HEK293T (cell line): ENCODE measurements around the gene SMAD3.

Experiments used
- CTCF ChIA-PET: fragments of 350-600 bp; formaldehyde crosslinking; extraction: SDS; loops from one replicate; lab custom pipeline; 2021; ENCODE audit warnings: antibody characterized with exemption, inconsistent platforms; lab: Yijun Ruan, JAX
- POLR2A ChIA-PET: fragments of 350-600 bp; formaldehyde crosslinking; extraction: SDS; loops from one replicate; lab custom pipeline; 2020; ENCODE audit warnings: antibody characterized with exemption, inconsistent platforms; lab: Yijun Ruan, JAX
- DNase-seq: peaks from one replicate; pipeline ENCODE4 v3.0.0; 2012; ENCODE audit warnings: mixed read lengths; ENCODE audit errors: extremely low spot score
- ARNT ChIP-seq: fragments of 450-650 bp; IDR thresholded peaks from 2 replicates; pipeline ENCODE4 v1.6.1; 2017; ENCODE audit warnings: mild to moderate bottlenecking
- BHLHE40 ChIP-seq: fragments of 450-650 bp; IDR thresholded peaks from 2 replicates; pipeline ENCODE4 v1.6.1; 2016; ENCODE audit warnings: mild to moderate bottlenecking, moderate library complexity, borderline replicate concordance
- CTBP1 ChIP-seq: fragments of 450-650 bp; IDR thresholded peaks from 2 replicates; pipeline ENCODE4 v1.6.1; 2016; ENCODE audit warnings: borderline replicate concordance
- ELF4 ChIP-seq: fragments of 450-650 bp; IDR thresholded peaks from 2 replicates; pipeline ENCODE4 v1.6.1; 2017; ENCODE audit warnings: antibody characterized with exemption
- FOXA1 ChIP-seq: fragments of 450-650 bp; IDR thresholded peaks from 2 replicates; pipeline ENCODE4 v1.6.1; 2016; ENCODE audit warnings: mild to moderate bottlenecking
- FOXK2 ChIP-seq: fragments of 450-650 bp; IDR thresholded peaks from 2 replicates; pipeline ENCODE4 v1.6.1; 2016; ENCODE audit warnings: mild to moderate bottlenecking
- FOXM1 ChIP-seq: fragments of 450-650 bp; IDR thresholded peaks from 2 replicates; pipeline ENCODE4 v1.6.1; 2017; ENCODE audit warnings: mild to moderate bottlenecking, borderline replicate concordance
- HDGF ChIP-seq: fragments of 450-650 bp; IDR thresholded peaks from 2 replicates; pipeline ENCODE4 v1.6.1; 2017; ENCODE audit warnings: antibody characterized with exemption, borderline replicate concordance
- L3MBTL2 ChIP-seq: fragments of 450-650 bp; conservative IDR thresholded peaks from 2 replicates; pipeline ENCODE4 v1.6.1; 2016; ENCODE audit warnings: mild to moderate bottlenecking
- LEF1 ChIP-seq: fragments of 450-650 bp; IDR thresholded peaks from 2 replicates; pipeline ENCODE4 v1.6.1; 2017; ENCODE audit warnings: mild to moderate bottlenecking, borderline replicate concordance
- NFRKB ChIP-seq: fragments of 450-650 bp; IDR thresholded peaks from 2 replicates; pipeline ENCODE4 v1.6.1; 2016; ENCODE audit warnings: mild to moderate bottlenecking, moderate library complexity
- PKNOX1 ChIP-seq: fragments of 450-650 bp; IDR thresholded peaks from 2 replicates; pipeline ENCODE4 v1.6.1; 2016
- SP1 ChIP-seq: fragments of 450-650 bp; IDR thresholded peaks from 2 replicates; pipeline ENCODE4 v1.6.1; 2017
- SUZ12 ChIP-seq: fragments of 450-650 bp; IDR thresholded peaks from 2 replicates; pipeline ENCODE4 v1.6.1; 2016; ENCODE audit warnings: mild to moderate bottlenecking
- TARDBP ChIP-seq: fragments of 450-650 bp; IDR thresholded peaks from 2 replicates; pipeline ENCODE4 v1.6.1; 2016
- ZNF384 ChIP-seq: fragments of 450-650 bp; IDR thresholded peaks from 2 replicates; pipeline ENCODE4 v1.6.1; 2016

Gene SMAD3

GRCh38 chr15:67064607-67065530 lies 533 bp upstream of the SMAD3 start:
- POLR2A ChIA-PET, result interaction anchor here (0.8 to 2.4 kb wide), 22 partner anchors 10 to 175 kb away, joined by 3 to 13 read pairs (median 4); no protein-coding TSS in a partner anchor
- DNase-seq, result peak; percentile 66
- CTCF ChIA-PET, result no interaction called here
- TF ChIP-seq HDGF (no peak), L3MBTL2 (peak; percentile 73), ELF4 (no peak), FOXK2 (no peak), CTBP1 (no peak), SP1 (no peak)

- no peak for DNase-seq
These were observed 898 bp downstream of the SMAD3 start for GRCh38 chr15:67066041-67066958.

GRCh38 chr15:67066959-67067853 lies 1.8 kb downstream of the SMAD3 start:
- POLR2A ChIA-PET, result interaction anchor here (1.6 kb wide), 1 partner anchor 232 kb away, joined by 3 read pairs; no protein-coding TSS in a partner anchor

More at GRCh38 chr15:67066041-67066958, 898 bp downstream of the SMAD3 start:
- TF ChIP-seq PKNOX1 (peak; percentile 82), LEF1 (no peak), TARDBP (no peak), BHLHE40 (no peak), HDGF (no peak), ZNF384 (no peak), FOXA1 (no peak), L3MBTL2 (peak; percentile 38; the same call in 1 of the 2 replicates), FOXK2 (no peak), SP1 (no peak)
- ChIA-PET CTCF (no interaction called here), POLR2A (interaction anchor here (0.7 to 1.6 kb wide), 11 partner anchors 10 to 233 kb away, joined by 3 to 5 read pairs (median 3); no protein-coding TSS in a partner anchor)

DNA sequence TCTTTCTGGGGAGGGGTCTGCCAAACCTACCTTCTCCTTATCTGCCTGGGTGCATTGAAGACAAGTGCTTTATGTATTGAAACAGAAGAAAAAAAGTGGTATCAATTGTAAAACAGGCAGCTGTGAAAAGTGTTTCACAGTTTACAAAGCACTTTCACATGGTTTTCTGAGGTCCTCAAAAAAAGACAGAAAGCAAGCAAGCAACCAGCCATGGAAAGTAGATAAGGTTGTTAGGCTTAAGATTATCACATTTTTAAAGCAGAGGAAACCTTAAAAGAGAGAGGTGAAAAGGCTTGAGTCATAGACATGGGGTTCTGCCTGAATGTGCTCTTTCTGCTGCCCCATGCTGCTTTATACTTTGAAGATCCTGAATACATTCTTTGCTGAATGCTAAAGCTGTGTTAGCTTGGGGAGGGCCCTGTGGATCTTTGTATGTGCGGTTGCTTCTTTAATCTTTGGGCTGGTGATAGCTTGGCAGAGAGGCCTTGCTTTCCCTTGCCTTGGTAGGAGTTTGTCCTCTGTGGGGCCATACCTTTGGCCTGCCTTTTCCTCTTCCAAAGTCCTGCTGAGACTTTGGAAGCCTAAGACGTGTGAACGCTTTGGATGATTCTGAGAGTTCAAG lies 2.6 kb downstream of the SMAD3 start:
- TF ChIP-seq ZNF384, result no peak
- no peak for TF ChIP-seq SP1
- no peak for TF ChIP-seq PKNOX1
- no peak for TF ChIP-seq FOXK2
- no peak for TF ChIP-seq L3MBTL2
- TF ChIP-seq SUZ12, result no peak
- no peak for TF ChIP-seq HDGF
- TF ChIP-seq LEF1, result no peak
- TF ChIP-seq ARNT, result no peak
- no peak for TF ChIP-seq FOXA1
- no peak for TF ChIP-seq FOXM1
- no peak for TF ChIP-seq NFRKB
- no peak for TF ChIP-seq CTBP1
- no peak for TF ChIP-seq BHLHE40
- no peak for TF ChIP-seq TARDBP
- TF ChIP-seq ELF4, result no peak
- ChIA-PET POLR2A (interaction anchor here (1.4 kb wide), 1 partner anchor 12 kb away, joined by 3 read pairs; no protein-coding TSS in a partner anchor), CTCF (no interaction called here)
- no peak for DNase-seq

More at GRCh38 chr15:67066959-67067853, 1.8 kb downstream of the SMAD3 start:
- no peak for DNase-seq
- CTCF ChIA-PET, result no interaction called here
- TF ChIP-seq HDGF (no peak), L3MBTL2 (no peak)

GRCh38 chr15:67068710-67069400 lies 3.5 kb downstream of the SMAD3 start:
- no peak for DNase-seq
- CTCF ChIA-PET, result no interaction called here

More at GRCh38 chr15:67068710-67069400, 3.5 kb downstream of the SMAD3 start:
- POLR2A ChIA-PET, result interaction anchor here (1.4 kb wide), 1 partner anchor 11 kb away, joined by 3 read pairs; no protein-coding TSS in a partner anchor
- TF ChIP-seq FOXK2 (no peak), NFRKB (no peak)
